Activated CD8-positive, alpha-beta memory T cell treated with anti-CD3 and anti-CD28 coated beads for 48 hours (primary cell): Measurements from ENCODE around the gene CYSRT1.

ENCODE experiments used
- DNase-seq, 3 experiments: peaks; one replicate each; pipeline ENCODE4 v3.0.0-alpha.2; 2020; ENCODE audit warnings: low read depth in 2 of 3, low spot score in 2 of 3

The CYSRT1 gene

GRCh38 chr9:137189297-137190295, 35.4 kb upstream of the CYSRT1 start:
- DNase-seq = no peak

GRCh38 chr9:137190315-137190856, 34.6 kb upstream of the CYSRT1 start:
- DNase-seq = no peak

GRCh38 chr9:137191245-137191644, 33.7 kb upstream of the CYSRT1 start:
- no peak for DNase-seq

GRCh38 chr9:137191691-137192447, 33.1 kb upstream of the CYSRT1 start:
- no peak for DNase-seq

- DNase-seq = no peak
Observed at GRCh38 chr9:137192448-137192780, 32.6 kb upstream of the CYSRT1 start.

- DNase-seq = no peak
Observed at GRCh38 chr9:137192859-137193258, 32.1 kb upstream of the CYSRT1 start.

- DNase-seq = no peak
Observed at GRCh38 chr9:137193771-137194170, 31.2 kb upstream of the CYSRT1 start.

GRCh38 chr9:137194388-137194787, 30.6 kb upstream of the CYSRT1 start:
- DNase-seq = no peak

- no peak for DNase-seq
Observed at GRCh38 chr9:137194909-137195308, 30.1 kb upstream of the CYSRT1 start.

GRCh38 chr9:137195525-137196220, 29.3 kb upstream of the CYSRT1 start:
- no peak for DNase-seq

GRCh38 chr9:137198051-137198901, 26.7 kb upstream of the CYSRT1 start:
- DNase-seq = no peak

- DNase-seq = no peak
Observed at GRCh38 chr9:137198902-137199283, 26.1 kb upstream of the CYSRT1 start.

GRCh38 chr9:137199411-137200121, 25.4 kb upstream of the CYSRT1 start:
- DNase-seq = no peak

GRCh38 chr9:137200311-137201204, 24.4 kb upstream of the CYSRT1 start, which contains the start of gene TPRN:
Gene TPRN (minus strand): TSS chr9:137200741. CDS start chr9:137200711, 30 bp downstream.
- peak; percentile 82 to 96 (median 93) for DNase-seq

GRCh38 chr9:137201205-137201868, 23.6 kb upstream of the CYSRT1 start:
- no peak for DNase-seq

- no peak for DNase-seq
Observed at GRCh38 chr9:137202966-137203365, 22.0 kb upstream of the CYSRT1 start.

- DNase-seq = no peak
Observed at GRCh38 chr9:137204731-137205125, 20.2 kb upstream of the CYSRT1 start.
